ENCODE measurements around the gene TSPAN9.

DNA sequence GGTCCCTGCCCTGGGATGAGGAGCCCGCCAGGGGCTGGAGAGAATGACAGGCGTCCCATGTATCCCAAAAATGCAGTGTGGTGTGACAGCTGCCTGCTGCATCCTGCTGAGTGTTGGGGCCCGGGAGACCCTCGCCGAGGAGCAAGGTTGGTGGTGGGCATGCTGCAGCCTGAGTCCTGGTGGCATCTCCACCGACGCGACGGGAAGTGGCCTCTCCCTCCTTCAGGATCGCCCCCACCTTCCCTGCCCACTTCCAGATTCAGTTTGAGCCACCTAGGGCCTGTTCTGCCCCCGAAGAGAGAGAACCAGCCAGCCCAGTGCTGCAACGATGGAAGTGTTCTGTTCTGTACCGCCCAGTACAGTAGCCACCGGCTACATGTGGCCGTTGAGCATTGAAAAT lies 70.1 kb downstream of the TSPAN9 start:
- TF ChIP-seq, protein P1, sequence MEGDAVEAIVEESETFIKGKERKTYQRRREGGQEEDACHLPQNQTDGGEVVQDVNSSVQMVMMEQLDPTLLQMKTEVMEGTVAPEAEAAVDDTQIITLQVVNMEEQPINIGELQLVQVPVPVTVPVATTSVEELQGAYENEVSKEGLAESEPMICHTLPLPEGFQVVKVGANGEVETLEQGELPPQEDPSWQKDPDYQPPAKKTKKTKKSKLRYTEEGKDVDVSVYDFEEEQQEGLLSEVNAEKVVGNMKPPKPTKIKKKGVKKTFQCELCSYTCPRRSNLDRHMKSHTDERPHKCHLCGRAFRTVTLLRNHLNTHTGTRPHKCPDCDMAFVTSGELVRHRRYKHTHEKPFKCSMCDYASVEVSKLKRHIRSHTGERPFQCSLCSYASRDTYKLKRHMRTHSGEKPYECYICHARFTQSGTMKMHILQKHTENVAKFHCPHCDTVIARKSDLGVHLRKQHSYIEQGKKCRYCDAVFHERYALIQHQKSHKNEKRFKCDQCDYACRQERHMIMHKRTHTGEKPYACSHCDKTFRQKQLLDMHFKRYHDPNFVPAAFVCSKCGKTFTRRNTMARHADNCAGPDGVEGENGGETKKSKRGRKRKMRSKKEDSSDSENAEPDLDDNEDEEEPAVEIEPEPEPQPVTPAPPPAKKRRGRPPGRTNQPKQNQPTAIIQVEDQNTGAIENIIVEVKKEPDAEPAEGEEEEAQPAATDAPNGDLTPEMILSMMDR (conservative IDR thresholded peaks at IDR 0.05; ENCODE audit: low read depth in 2 of 2), result no peak
- TF ChIP-seq POLR2AphosphoS5 (IDR thresholded peaks at IDR 0.05; ENCODE audit: low read depth), result no peak
- TF ChIP-seq, protein P2, sequence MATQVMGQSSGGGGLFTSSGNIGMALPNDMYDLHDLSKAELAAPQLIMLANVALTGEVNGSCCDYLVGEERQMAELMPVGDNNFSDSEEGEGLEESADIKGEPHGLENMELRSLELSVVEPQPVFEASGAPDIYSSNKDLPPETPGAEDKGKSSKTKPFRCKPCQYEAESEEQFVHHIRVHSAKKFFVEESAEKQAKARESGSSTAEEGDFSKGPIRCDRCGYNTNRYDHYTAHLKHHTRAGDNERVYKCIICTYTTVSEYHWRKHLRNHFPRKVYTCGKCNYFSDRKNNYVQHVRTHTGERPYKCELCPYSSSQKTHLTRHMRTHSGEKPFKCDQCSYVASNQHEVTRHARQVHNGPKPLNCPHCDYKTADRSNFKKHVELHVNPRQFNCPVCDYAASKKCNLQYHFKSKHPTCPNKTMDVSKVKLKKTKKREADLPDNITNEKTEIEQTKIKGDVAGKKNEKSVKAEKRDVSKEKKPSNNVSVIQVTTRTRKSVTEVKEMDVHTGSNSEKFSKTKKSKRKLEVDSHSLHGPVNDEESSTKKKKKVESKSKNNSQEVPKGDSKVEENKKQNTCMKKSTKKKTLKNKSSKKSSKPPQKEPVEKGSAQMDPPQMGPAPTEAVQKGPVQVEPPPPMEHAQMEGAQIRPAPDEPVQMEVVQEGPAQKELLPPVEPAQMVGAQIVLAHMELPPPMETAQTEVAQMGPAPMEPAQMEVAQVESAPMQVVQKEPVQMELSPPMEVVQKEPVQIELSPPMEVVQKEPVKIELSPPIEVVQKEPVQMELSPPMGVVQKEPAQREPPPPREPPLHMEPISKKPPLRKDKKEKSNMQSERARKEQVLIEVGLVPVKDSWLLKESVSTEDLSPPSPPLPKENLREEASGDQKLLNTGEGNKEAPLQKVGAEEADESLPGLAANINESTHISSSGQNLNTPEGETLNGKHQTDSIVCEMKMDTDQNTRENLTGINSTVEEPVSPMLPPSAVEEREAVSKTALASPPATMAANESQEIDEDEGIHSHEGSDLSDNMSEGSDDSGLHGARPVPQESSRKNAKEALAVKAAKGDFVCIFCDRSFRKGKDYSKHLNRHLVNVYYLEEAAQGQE (IDR thresholded peaks at IDR 0.05; ENCODE audit: unreplicated experiment), result no peak
- no peak for TF ChIP-seq CREB1 (CRISPR knock-in tag; IDR thresholded peaks at IDR 0.05; ENCODE audit: low read depth)
- TF ChIP-seq EZH2 (IDR thresholded peaks at IDR 0.05; ENCODE audit: low read depth, unreplicated experiment), result no peak
